8988T (cell line): ENCODE data around the gene MAGEC1.
"Not testable (repeated sequence)": the region's sequence is repeated elsewhere in the genome, so short reads cannot be mapped to it uniquely, and the experiment has no call there.

ENCODE experiments used
- DNase-seq: peaks from one replicate; pipeline ENCODE4 v3.0.0; 2011

Gene MAGEC1, protein sequence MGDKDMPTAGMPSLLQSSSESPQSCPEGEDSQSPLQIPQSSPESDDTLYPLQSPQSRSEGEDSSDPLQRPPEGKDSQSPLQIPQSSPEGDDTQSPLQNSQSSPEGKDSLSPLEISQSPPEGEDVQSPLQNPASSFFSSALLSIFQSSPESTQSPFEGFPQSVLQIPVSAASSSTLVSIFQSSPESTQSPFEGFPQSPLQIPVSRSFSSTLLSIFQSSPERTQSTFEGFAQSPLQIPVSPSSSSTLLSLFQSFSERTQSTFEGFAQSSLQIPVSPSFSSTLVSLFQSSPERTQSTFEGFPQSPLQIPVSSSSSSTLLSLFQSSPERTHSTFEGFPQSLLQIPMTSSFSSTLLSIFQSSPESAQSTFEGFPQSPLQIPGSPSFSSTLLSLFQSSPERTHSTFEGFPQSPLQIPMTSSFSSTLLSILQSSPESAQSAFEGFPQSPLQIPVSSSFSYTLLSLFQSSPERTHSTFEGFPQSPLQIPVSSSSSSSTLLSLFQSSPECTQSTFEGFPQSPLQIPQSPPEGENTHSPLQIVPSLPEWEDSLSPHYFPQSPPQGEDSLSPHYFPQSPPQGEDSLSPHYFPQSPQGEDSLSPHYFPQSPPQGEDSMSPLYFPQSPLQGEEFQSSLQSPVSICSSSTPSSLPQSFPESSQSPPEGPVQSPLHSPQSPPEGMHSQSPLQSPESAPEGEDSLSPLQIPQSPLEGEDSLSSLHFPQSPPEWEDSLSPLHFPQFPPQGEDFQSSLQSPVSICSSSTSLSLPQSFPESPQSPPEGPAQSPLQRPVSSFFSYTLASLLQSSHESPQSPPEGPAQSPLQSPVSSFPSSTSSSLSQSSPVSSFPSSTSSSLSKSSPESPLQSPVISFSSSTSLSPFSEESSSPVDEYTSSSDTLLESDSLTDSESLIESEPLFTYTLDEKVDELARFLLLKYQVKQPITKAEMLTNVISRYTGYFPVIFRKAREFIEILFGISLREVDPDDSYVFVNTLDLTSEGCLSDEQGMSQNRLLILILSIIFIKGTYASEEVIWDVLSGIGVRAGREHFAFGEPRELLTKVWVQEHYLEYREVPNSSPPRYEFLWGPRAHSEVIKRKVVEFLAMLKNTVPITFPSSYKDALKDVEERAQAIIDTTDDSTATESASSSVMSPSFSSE

DNA sequence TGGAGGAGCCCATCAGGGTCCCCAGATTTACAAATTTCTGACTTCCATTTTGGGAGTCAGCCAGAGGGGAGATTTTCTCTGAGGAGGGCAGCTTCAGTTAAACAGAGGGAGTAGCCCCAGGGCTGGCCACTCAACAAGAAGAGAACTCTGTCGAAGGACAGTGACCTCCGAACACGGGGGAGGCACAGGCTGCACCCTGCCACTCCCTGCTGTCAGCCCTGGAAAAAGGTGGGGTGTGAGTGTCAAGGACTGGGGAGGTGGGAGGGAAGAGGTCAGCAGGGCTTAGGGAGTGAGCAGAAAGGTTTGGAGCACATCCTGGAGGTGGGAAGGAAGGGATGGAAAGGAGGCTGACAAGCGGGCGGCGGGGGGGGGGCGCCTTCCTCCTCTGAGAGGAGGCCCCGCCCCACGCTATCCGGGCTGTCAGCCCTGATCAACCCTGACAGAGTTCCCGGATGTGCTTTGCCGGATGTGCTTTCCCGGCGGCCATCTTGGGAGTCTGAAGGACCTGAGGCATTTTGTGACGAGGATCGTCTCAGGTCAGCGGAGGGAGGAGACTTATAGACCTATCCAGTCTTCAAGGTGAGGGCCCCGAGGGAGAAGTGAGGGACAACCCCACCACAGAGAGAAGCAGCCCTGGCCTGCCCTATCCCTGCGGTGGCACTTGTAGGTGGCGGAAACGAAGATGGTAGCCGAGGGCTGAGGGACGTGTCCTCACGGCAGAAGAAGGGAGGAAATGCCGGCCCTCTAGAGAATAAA, at the start of gene MAGEC1:
TSS of gene MAGEC1 (plus strand) at position 495 of the 756 bp plus-strand sequence. CDS start 1,179 bp downstream, outside the sequence.
- DNase-seq = no peak

DNA sequence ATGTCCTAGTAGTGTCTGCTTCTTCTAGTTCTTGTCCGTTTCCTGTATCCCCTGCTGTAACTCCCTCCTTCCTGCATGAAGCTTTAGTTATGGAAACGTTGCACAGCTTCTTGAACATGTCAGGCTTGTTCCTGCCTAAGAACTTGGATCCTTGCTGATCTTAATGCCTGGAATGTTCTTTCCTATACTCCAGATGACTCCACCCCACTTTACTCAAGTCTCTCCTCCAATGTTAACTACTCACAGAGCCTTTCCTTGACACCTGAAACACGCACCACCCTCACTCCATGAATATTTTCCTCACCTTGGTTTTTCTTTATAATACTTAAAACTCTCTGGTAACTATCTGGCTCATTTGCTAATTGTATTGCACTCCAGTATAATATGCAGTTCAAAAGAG, 46.2 kb upstream of the MAGEC1 start:
- no peak for DNase-seq

DNA sequence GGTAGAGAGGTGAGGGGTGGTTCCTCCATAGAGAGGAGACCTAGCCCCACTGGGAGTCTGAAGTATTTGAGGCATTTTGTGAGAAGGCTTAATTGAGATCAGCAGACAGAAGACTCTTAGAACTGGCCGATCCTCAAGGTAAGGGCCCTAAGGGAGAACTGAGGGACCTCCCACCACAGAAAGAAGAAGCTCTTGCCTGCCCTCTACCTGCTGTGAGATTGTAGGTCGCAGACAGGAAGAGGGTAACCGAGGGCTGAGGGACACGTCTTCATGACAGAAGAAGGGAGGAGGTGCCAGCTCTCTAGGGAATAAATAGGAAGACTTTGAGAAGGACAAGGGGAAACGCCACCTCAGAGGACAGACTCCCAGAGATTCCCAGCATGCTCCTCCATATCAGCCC, 24.1 kb upstream of the MAGEC1 start:
- no peak for DNase-seq

DNA sequence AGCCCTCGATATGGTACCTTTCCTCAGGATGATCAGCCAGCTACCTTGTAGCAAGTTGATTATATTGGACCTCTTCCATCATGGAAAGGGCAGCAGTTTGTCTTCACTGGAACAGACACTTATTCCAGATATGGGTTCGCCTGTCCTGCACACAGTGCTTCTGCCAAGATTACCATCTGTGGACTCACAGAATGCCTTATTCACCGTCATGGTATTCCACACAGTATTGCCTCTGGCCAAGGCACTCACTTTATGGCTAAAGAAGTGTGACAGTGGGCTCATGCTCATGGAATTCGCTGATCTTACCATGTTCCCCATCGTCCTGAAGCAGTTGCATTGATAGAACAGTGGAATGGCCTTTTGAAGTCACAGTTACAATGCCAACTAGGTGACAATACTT, 14.9 kb upstream of the MAGEC1 start:
- not testable (repeated sequence) for DNase-seq

DNA sequence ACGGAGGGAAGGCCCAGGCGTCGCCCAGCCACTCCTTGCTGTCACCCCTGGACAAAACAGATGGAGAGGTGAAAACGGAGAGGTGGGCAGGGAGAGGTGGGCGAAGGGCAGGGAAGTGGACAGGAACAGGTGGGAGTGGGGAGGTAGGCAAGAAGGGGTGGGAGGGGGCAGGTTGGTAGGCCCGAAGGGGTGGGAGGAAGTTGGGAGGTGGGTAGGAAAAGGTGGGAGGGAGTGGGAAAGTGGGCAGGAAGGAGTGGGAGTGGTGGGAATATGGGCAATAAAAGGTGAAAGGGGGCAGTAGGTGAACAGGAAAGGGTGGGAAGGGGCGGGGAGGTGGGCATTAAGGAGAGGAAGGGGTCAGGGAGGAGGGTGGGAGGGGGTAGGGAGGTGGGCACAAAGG, 9.0 kb upstream of the MAGEC1 start:
- no peak for DNase-seq

DNA sequence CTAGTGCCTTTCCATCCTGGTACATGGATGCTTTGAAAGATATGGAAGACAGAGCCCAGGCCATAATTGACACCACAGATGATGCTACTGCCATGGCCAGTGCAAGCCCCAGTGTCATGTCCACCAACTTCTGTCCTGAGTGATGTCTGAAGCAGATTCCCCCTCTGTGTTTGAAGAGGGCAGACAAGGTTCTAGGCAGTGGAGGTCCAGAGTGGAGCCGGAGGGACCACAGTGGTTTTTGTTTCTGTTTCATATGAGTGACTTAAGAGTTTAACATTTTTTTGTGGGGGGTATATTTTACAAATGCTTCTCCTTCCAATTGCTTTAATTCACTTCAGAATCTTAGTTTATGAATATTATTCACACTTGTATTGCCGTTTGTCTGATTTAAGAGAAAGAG, 6.0 kb upstream of the MAGEC1 start:
- no peak for DNase-seq

DNA sequence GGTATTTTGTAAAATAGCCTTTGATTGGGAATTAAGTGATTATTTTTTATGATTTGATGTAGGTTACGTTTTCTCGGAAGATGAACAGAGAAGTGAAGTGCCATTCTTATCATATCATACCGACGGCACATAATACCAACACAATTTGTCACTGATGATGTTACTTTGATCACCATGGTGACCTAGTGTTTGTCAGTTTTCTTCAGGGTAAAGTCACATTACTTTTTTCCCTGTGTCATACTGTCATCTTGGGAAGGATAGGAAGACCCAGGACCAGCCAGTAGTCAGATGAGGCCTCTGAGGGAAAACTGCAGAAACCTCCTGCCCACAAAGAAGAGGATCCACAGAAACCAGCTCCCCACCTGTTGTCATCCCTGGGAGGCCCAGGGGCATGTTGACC, 1.3 kb upstream of the MAGEC1 start:
- DNase-seq = no peak

DNA sequence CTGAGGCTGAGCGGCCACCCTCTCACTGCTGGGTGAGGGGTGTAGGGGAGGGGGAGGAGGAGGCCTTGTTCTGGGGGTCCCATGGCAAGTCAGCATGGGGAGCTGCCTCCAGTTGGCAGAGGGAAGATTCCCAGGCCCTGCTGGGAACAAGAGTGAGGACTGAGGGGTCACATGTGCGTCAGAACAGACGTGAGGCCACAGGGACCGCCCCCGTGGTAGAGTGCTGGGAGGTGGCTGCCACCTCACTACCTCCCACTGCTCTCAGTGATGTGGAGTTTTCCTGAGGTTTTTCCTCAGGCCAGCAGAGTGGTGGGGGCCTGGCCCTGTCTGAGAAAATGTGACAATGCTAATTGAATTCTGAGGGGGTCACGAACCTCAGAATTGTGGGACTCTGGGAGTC, 568 bp downstream of the MAGEC1 start:
- DNase-seq = no peak

DNA sequence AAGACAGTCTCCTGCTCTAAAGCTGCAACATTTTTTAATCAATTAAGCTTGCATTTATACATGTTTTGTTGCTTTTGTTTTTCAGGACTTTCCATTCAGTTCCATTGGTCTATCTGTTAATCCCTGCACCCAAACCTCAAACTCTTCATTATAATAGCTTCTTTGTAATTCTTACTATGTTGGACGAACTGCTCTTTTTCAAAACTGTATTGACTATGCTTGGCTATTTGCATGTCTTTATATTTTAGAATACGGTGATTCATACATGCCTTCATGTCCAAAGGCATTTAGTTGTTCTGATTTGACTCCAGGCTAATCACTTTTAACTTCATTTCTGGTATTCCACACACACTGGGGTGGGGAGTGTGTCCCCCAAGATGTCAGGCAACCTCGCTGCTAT, 14.1 kb downstream of the MAGEC1 start:
- no peak for DNase-seq

DNA sequence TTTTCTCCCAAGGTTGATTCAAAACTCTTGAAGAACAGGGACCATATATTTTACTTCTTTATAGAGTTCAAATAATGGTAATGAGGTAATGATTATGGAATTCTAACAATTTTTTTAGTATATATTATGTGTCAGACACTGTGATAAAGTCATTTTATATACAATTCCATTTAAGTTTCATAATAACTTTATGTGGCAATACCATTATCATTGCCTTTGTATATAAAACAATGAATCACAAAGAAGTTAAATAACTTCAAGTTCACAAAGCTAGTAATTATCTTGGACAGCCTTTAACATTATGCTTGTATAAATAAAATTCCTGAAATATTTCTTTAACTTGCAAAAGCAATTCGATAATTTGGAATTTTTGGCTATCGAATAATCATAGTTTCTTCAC, 20.6 kb downstream of the MAGEC1 start:
- DNase-seq = no peak

DNA sequence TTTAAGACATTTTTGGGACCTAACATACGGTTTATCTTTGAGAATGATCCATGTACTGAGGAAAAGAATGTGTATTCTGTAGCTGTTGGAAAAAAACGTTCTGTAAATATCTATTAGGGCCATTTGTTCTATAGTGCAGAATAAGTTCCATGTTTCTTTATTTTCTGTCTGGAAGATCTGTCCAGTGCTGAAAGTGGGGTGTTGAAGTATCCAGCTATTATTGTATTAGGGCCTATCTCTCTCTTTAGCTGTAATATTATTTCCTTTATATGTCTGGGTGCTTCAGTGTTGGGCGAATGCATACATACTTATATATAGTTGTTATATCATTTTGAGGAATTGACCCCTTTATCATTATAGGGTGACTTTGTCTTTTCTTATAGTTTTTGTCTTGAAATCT, 24.7 kb downstream of the MAGEC1 start:
- DNase-seq = no peak

DNA sequence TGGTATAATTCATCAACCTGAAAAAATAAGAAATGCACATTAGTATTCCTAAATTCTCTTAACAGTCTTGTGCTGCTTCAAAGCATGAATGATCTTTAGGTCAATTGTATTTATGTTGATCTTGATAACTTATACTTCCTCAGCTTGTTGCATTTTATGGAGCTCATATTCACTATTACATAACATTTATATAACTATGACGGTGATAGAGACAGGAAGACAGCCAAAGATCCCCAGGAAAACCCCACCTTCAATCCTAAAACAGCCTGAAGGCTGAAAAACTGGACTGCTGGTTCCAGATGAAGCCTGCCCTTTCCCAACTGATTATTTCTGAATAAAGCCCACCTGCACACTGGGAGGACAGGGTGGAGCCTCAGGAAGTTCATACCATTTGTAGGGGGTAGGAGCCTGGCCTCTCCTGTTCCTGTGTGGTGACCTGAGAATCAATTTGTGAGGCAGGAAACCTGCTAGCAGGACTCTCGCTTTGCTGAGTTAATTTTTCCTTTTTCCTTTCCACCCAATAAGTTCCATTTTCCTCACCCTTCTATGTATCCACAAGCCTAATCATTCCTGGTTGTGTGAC, 30.5 kb downstream of the MAGEC1 start:
- DNase-seq = no peak

DNA sequence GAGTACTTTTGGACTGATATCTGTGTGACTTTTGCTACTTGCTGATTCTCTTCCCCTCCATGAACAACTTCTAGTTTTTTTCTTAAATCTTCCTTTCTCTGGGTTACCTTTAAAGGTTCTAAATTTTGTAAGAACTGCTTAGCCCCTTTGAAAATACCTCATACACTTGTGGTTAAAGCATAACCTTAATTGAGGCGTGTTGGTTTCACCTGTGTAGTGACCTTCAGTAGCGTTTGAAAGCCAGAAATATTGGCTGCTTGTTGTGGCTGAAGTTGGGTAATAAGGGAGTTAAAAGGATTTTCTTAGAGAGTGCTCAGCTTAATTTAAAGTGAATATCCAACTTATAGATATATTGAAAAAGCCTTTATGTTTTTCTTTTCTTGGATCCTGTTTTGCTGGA, 32.0 kb downstream of the MAGEC1 start:
- no peak for DNase-seq

DNA sequence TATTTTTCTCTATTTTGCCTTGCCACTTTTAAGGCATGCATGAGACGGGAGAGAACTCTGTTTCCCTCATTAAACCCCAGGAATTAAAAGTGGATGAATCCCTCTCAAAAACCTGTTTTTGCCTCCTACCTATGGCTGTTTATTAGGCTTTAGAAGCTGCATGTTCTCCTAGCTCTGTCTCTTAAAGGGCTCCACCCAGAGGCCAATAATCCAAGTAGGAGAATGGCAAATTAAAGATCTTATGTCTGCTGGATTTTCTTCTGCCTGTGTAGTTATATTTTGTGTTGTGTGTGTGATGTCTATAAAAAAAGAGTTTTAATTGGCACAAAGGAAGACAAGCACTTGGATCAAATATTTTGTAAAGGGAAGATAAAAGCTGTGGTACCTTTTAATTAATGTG, 32.4 kb downstream of the MAGEC1 start:
- DNase-seq = no peak

DNA sequence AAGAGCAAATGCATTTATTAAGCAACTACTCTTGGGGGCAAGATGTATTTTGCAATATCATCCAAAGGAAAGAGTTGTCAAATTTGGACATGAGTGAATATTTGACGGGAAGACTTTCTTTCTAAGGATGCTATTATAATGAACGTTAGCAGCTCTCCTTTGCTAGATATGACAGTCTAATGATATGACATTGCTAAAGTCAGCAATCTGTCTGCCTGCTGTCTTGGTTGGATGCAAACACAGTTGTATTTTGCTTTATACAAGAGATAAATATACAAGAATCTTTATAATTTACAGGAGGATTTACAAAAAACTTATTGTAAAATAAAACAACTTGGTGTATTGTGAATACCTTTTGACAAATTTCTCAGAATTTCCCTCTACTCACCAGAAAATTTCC, 37.5 kb downstream of the MAGEC1 start:
- no peak for DNase-seq

DNA sequence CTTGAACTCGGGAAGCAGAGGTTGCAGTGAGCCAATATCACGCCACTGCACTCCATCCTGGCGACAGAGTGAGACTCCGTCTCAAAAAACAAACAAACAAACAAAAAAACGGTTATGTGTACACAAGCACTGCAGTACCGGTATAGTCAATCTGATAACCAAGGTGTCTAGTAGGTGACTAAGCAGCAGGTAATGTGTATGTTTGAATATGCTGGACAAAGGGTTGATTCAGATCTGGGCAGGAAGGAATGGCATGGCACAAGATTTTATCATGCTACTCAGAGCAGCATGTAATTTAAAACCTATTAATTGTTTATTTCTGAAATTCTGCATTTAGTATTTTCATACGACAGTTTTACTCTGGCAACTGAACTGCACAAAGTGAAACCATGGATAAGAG, 41.7 kb downstream of the MAGEC1 start:
- no peak for DNase-seq

DNA sequence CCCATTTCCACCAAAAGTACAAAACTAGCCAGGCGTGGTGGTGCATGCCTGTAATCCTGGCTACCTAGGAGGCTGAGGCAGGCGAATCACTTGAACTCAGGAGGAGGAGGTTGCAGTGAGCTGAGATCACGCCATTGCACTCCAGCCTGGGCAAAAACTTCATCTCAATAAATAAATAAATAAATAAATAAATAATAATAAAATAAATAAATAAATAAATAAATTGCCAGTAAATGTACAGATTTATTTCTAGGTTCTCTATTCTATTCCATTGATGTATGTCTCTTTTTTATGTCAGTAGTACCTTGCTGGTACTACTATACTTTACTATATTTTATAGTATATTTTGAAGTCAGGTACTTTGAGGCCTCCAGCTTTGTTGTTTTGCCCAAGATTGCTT, 43.7 kb downstream of the MAGEC1 start:
- DNase-seq = no peak

DNA sequence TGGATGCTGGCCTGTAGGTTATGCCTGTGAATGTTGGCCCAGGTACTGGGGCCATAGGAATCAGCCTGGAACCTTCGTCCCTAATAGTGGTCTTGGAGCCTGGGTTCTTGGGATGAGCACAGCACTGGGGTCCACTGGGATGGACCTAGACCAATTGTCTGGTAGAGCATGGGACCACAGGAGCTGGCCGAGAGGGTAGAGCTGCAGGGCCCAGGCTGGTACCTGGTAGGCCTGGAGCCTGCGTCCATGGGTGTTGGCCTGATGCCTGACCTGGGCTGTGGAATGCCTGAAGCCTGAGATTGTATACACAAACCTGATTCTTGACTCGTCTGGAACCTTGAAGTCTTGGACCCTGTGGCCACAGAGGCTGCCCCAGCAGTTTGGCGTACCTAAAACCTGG, 48.9 kb downstream of the MAGEC1 start:
- no peak for DNase-seq

DNA sequence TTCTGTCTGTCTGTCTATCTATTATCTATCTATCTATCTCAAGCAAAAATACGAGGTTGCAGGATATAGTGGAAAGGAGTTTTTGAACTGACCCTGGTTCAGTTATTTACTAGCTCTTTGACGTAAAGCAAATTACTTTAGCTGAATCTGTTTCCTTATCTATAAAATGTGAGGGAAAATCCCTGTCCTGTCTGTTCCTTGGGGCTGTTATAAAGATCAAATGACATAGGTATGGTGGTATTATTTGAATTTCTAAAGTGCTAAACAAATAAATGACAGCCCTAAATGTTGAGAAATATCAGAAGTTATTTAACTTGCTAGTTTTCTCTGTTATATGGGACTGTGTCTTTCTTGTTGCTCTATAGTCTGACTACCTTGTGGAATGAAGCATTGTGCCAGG, 55.0 kb downstream of the MAGEC1 start:
- DNase-seq = no peak
